Heart left ventricle (tissue), 16 donors: ENCODE results near the gene STYXL2. TPM values are rescaled to one million over a fixed set of nuclear protein-coding genes. Genes with fewer than 3 reads are reported as not detected.

Experiments used
- ATAC-seq, 4 donors: fragments of 200-7000 bp; cut with Tn5 transposase; one replicate each; pipeline ENCODE4 v1.9.1; 2020 to 2022; ENCODE audit warnings: moderate library complexity in 4 of 4, mild to moderate bottlenecking in 3 of 4, moderate number of reproducible peaks in 1 of 4
- DNase-seq, 5 donors: peaks; one replicate each; pipeline ENCODE4 v3.0.0-alpha.2; 2020
- H3K27ac ChIP-seq, 12 donors: fragments of 200-600 bp; sonication (generic) in 4 of 12; one replicate each; pipeline versions ENCODE4 v1.5.0 to v1.8.0; 2016 to 2022; ENCODE audit warnings: mild to moderate bottlenecking in 2 of 12
- H3K27me3 ChIP-seq, 9 donors: fragments of 200-600 bp; sonication (generic) in 2 of 9; one replicate each; pipeline versions ENCODE4 v1.5.1 to v1.8.0; 2016 to 2022; ENCODE audit warnings: mild to moderate bottlenecking in 3 of 9
- H3K36me3 ChIP-seq, 9 donors: fragments of 200-600 bp; sonication (generic) in 2 of 9; one replicate each; pipeline versions ENCODE4 v1.5.0 to v1.8.0; 2018 to 2022; ENCODE audit warnings: mild to moderate bottlenecking in 2 of 9
- H3K4me1 ChIP-seq, 12 donors: fragments of 200-600 bp; sonication (generic) in 4 of 12; one replicate each; pipeline versions ENCODE4 v1.5.0 to v1.8.0; 2016 to 2022; ENCODE audit warnings: mild to moderate bottlenecking in 3 of 12
- H3K4me3 ChIP-seq, 12 donors: fragments of 200-600 bp; sonication (generic) in 4 of 12; one replicate each; pipeline versions ENCODE4 v1.5.0 to v1.8.0; 2017 to 2022; ENCODE audit warnings: mild to moderate bottlenecking in 9 of 12, moderate library complexity in 4 of 12
- H3K9me3 ChIP-seq, 12 donors: fragments of 200-600 bp; sonication (generic) in 4 of 12; one replicate each; pipeline versions ENCODE4 v1.5.0 to v1.8.0; 2016 to 2022; ENCODE audit warnings: mild to moderate bottlenecking in 1 of 12
- CTCF ChIP-seq, 12 donors: fragments of 200-600 bp; sonication (generic) in 4 of 12; IDR thresholded peaks; one replicate each; pipeline versions ENCODE4 v1.5.0 to v1.8.0; 2018 to 2022; ENCODE audit warnings: antibody characterized with exemption in 12 of 12, mild to moderate bottlenecking in 5 of 12
- POLR2A ChIP-seq, 2 donors: fragments of 450-650 bp; IDR thresholded peaks; one replicate each; pipeline ENCODE4 v1.6.1; 2017; ENCODE audit warnings: antibody characterized with exemption in 2 of 2, mild to moderate bottlenecking in 2 of 2, moderate library complexity in 2 of 2
- WGBS, 4 donors: extraction: QIAGEN DNeasy Blood & Tissue Kit in 2 of 4; methylation state at CpG; one replicate each; pipeline versions ENCODE4 v1.1.5 to v1.1.7; 2013 to 2018; 5-methylcytosine and 5-hydroxymethylcytosine counted together
- intact Hi-C, 10 donors: fragments of 100-400 bp; cut with DNase I; formaldehyde crosslinking; loops; one replicate each; pipeline versions ENCODE4 v1.11.1 to v1.14.2; 2022
- polyA plus RNA-seq, 2 donors: library from polyadenylated mRNA; stranded (reverse); fragments of 200-250 nt; gene quantifications; one replicate each; pipeline ENCODE4 v1.2.3, GENCODE V29; 2013
- total RNA-seq, 9 donors: library from RNA; depleted of rRNA in 2 of 9; stranded (reverse); fragments of >200 nt in 2 of 9; fragmentation: NEBNext Ultra II Directional in 3 of 9; extraction: Animal tissue kit (Norgen Biotek cat#: 25700) in 3 of 9; gene quantifications; one replicate each; pipeline versions ENCODE4 v1.1.0 to v1.2.4, GENCODE V29; 2016 to 2023
- donor health status: ischemic (EF 13 %, LVEDD 7.1; RV severe dilation, severe dysfunction).
- donor health status: healthy with polysubstance abuse.
- donor health status: DM: no; HTN: yes; CAD: no.
- donor health status: DM: no; HTN: no; CAD: no.
- donor health status: ischemic (EF 25% LVEDD 6.9; RV normal size, moderate dysfunction).
- donor health status: ischemic (EF 25% LVEDD 5.7; RV mildly dilated, moderate dysfunction).
- donor health status: healthy.
- donor health status: DM: yes; HTN: yes; CAD: no.
- donor health status: ischemic (EF 35%, LVEDD 5.7; RV mildly dilated, moderate dysfunction).
- donor health status: nonischemic (EF 11% LVEDD 7.7; RV severe dilation, severe dysfunction).
- donor health status: DM: yes; HTN: yes; CAD: no.
- donor health status: PGD.
- donor health status: ischemic (EF 29% LVEDD 5.4; RV normal size, mild dysfunction).
- donor health status: nonischemic (EF 23%, LVEDD 6.1; RV moderate dilation, normal function).

STYXL2 gene
- total and polyA plus RNA-seq, 11 donors: 55.0 to 329 (median 149) TPM

DNA sequence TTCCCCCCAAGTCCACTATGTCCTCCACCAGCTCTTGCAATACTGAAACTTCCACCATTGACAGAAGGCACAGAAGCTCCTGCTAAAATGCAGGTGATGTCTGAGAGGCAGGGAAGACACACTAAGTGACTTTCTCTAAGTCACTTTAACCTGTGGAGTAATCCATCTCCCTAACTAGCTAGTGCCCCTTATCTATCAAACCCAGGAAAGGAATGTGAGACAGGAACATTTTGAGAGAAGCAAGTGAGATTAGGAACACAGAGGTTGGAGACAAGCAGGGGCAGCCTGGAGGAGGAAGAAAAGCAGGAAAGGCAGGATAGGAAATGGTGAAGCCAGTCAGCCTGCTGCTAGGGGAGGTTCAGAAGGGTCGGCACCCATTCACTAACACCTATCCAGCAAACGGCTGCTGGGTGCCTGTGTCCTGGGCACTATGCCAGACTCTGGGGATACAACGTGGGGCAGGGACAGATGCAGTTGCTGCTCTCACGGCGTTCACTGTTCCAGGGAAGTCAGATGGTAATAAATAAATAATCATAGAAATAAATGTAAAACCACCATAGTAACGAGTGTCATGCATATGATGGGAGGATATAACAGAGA is 10.7 kb upstream of the STYXL2 start:
- Histone ChIP-seq H3K27ac (peak overlapping the region in 6 of 12 donors; percentile 17 to 65 (median 48)), H3K9me3 (no peaks in the 10 kb centered on the region), H3K27me3 (no peaks in the 10 kb centered on the region), H3K4me3 (no peak overlapping the region), H3K4me1 (peaks cover 0 to 36% (median 11%) of the 10 kb centered on the region in 12 donors), H3K36me3 (no peaks in the 10 kb centered on the region)
- 12 to 18% (median 16%) methylated on average over 6 of the region's 6 CpGs for WGBS, 4 donors
- ATAC-seq: peak; percentile 62 to 75 (median 70)
- no peak for TF ChIP-seq POLR2A (IDR thresholded peaks at IDR 0.05)
- TF ChIP-seq CTCF (IDR thresholded peaks at IDR 0.05): no peak
- DNase-seq: peak in 4 of 5 donors; percentile 47 to 63 (median 56)
- intact Hi-C loops: no loop called here

- Histone ChIP-seq H3K27me3 (no peaks in the 10 kb centered on the region), H3K27ac (peak overlapping the region in 5 of 12 donors; percentile 17 to 65 (median 55)), H3K4me3 (no peak overlapping the region), H3K36me3 (no peaks in the 10 kb centered on the region), H3K4me1 (peaks cover 0 to 36% (median 11%) of the 10 kb centered on the region in 12 donors), H3K9me3 (no peaks in the 10 kb centered on the region)
- intact Hi-C loops: no loop called here
- 37 to 65% (median 59%) methylated on average over 2 to 3 of the region's 3 CpGs for WGBS, 4 donors
- no peak for TF ChIP-seq CTCF (IDR thresholded peaks at IDR 0.05)
- no peak for TF ChIP-seq POLR2A (IDR thresholded peaks at IDR 0.05)
- DNase-seq (no peak), ATAC-seq (peak in 1 of 4 donors; percentile 38)
Observed at GRCh38 chr1:167083871-167084270, 10.0 kb upstream of the STYXL2 start.

GRCh38 chr1:167084757-167085156 is 9.1 kb upstream of the STYXL2 start:
- no peaks in the 10 kb centered on the region for H3K27me3 ChIP-seq
- DNase-seq (no peak), ATAC-seq (no peak)
- peaks cover 0 to 36% (median 12%) of the 10 kb centered on the region in 12 donors for H3K4me1 ChIP-seq
- peak overlapping the region in 2 of 12 donors; percentile 55 to 65 for H3K27ac ChIP-seq
- H3K9me3 ChIP-seq: no peaks in the 10 kb centered on the region
- intact Hi-C loops: no loop called here
- no peak overlapping the region for H3K4me3 ChIP-seq
- H3K36me3 ChIP-seq: no peaks in the 10 kb centered on the region
- TF ChIP-seq POLR2A (IDR thresholded peaks at IDR 0.05): no peak
- no peak for TF ChIP-seq CTCF (IDR thresholded peaks at IDR 0.05)

- no peak overlapping the region for H3K27ac ChIP-seq
- H3K27me3 ChIP-seq: no peaks in the 10 kb centered on the region
- no peak overlapping the region for H3K4me3 ChIP-seq
- intact Hi-C loops: no loop called here
- 64 to 71% (median 67%) methylated on average over 3 to 7 of the region's 7 CpGs for WGBS, 4 donors
- TF ChIP-seq CTCF (IDR thresholded peaks at IDR 0.05) (no peak), POLR2A (IDR thresholded peaks at IDR 0.05) (no peak)
- H3K36me3 ChIP-seq: no peaks in the 10 kb centered on the region
- DNase-seq: peak in 1 of 5 donors; percentile 18
- H3K9me3 ChIP-seq: no peaks in the 10 kb centered on the region
- peak in 1 of 4 donors; percentile 3 for ATAC-seq
- H3K4me1 ChIP-seq: peaks cover 0 to 39% (median 12%) of the 10 kb centered on the region in 12 donors
Observed at GRCh38 chr1:167086033-167086432, 7.8 kb upstream of the STYXL2 start.
